SH-SY5Y (cell line): Measurements from ENCODE around the gene B3GALT6.

Experiments used
- GATA2 ChIP-seq: IDR thresholded peaks from 2 replicates; pipeline ENCODE4 v1.6.1; 2011; ENCODE audit warnings: mild to moderate bottlenecking, low read depth, low read length
- GATA3 ChIP-seq: IDR thresholded peaks from 2 replicates; pipeline ENCODE4 v1.6.1; 2011; ENCODE audit warnings: low read depth, mild to moderate bottlenecking, low read length, moderate library complexity

DNA sequence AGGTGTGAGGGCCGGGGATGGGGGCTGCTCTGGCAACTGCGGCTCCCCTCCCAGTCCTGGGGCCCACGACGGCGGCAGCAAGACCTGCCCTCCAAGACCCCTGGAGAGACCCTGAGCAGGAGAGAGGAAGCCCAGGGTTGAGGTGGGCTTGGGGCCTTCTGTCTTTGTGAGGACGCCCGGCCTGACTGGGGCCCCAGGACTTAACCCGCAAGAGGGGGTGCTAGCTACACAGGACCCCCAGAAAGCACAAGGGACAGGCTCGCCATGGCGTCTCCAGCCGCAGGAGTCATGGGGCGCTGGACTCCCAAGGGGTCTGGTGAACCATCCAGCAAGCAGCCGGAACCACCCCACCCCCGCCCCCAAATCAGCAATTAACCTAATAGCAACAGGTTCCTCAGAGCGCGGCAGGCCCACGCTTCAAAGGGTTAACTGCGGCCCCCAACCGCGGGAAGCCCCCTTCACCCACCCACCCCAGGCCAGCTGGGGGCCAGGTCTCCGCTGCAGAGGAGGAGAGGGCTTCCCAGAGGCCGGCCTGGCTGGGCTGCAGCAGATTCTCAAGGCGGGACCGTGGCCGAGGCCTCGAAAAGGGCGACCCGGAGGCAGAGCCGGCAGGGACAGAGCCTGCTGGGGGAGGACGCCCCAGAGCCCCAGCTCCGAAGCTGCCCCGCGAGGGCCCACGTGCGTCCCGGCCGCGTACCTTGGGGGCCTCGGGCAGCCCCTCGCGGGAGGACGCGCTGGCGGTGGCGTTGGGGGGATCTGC is 14.0 kb downstream of the B3GALT6 start:
- TF ChIP-seq GATA3 (no peak), GATA2 (no peak)
